ENCODE data around the gene SLC25A47. TPM values are rescaled to one million over a fixed set of nuclear protein-coding genes. Genes with fewer than 3 reads are reported as not detected.
"Not testable (repeated sequence)": the region's sequence is repeated elsewhere in the genome, so short reads cannot be mapped to it uniquely, and the experiment has no call there.

The SLC25A47 gene
- total RNA-seq, 2 donors from 2014 or later = not detected

GRCh38 chr14:100342195-100342594, 19.1 kb downstream of the SLC25A47 start:
- H3K27me3 ChIP-seq = no peaks in the 10 kb centered on the region
- intact Hi-C loops (cut with DNase I) = no loop called here
- peaks cover 0 to 7% of the 10 kb centered on the region in 2 donors for H3K36me3 ChIP-seq (replicated peaks in 1 of 2; ENCODE audit: insufficient read depth in 1 of 2, low read depth in 2 of 2)
- H3K4me3 ChIP-seq = no peak overlapping the region
- peak overlapping the region in 1 of 4 donors; percentile 83 for H3K27ac ChIP-seq
- TF ChIP-seq CTCF (IDR thresholded peaks at IDR 0.05) (no peak), POLR2A (IDR thresholded peaks at IDR 0.05) (no peak)
- H3K9me3 ChIP-seq = no peaks in the 10 kb centered on the region
- WGBS, 2 donors = 91 to 97% methylated on average over 11 of the region's 11 CpGs
- ATAC-seq (no peak), DNase-seq (no peak)
- peaks cover 15% of the 10 kb centered on the region for H3K4me1 ChIP-seq

- H3K36me3 ChIP-seq (replicated peaks in 1 of 2; ENCODE audit: insufficient read depth in 1 of 2, low read depth in 2 of 2); ATAC-seq; H3K27me3 ChIP-seq; DNase-seq; H3K27ac ChIP-seq; H3K9me3 ChIP-seq; intact Hi-C loops (cut with DNase I); H3K4me3 ChIP-seq: not testable (repeated sequence)
- peaks cover 15% of the 10 kb centered on the region for H3K4me1 ChIP-seq
- WGBS, 2 donors = 94 to 95% methylated on average over 12 of the region's 12 CpGs
These were observed 19.7 kb downstream of the SLC25A47 start for GRCh38 chr14:100342826-100343225.

GRCh38 chr14:100344657-100345056, 21.5 kb downstream of the SLC25A47 start:
- H3K9me3 ChIP-seq; intact Hi-C loops (cut with DNase I); H3K27ac ChIP-seq; DNase-seq; H3K4me3 ChIP-seq; H3K27me3 ChIP-seq; ATAC-seq: not testable (repeated sequence)
- H3K4me1 ChIP-seq = peaks cover 15% of the 10 kb centered on the region
- WGBS, 2 donors = no CpG with 5 or more reads among the region's 35 CpGs
- peaks cover 0 to 10% of the 10 kb centered on the region in 2 donors for H3K36me3 ChIP-seq (replicated peaks in 1 of 2; ENCODE audit: insufficient read depth in 1 of 2, low read depth in 2 of 2)

- no peak for DNase-seq
- peaks cover 0 to 13% of the 10 kb centered on the region in 2 donors for H3K36me3 ChIP-seq (replicated peaks in 1 of 2; ENCODE audit: insufficient read depth in 1 of 2, low read depth in 2 of 2)
- H3K4me1 ChIP-seq = peaks cover 15% of the 10 kb centered on the region
- intact Hi-C loops (cut with DNase I) = no loop called here
- no peaks in the 10 kb centered on the region for H3K27me3 ChIP-seq
- WGBS, 2 donors = 94 to 99% methylated on average over 17 of the region's 17 CpGs
- TF ChIP-seq CTCF (IDR thresholded peaks at IDR 0.05) (no peak), POLR2A (IDR thresholded peaks at IDR 0.05) (no peak)
- ATAC-seq = no peak
- no peak overlapping the region for H3K27ac ChIP-seq
- no peak overlapping the region for H3K4me3 ChIP-seq
- no peaks in the 10 kb centered on the region for H3K9me3 ChIP-seq
These were observed 22.6 kb downstream of the SLC25A47 start for GRCh38 chr14:100345711-100346110.

- Histone ChIP-seq H3K36me3 (replicated peaks in 1 of 2; ENCODE audit: insufficient read depth in 1 of 2, low read depth in 2 of 2) (peaks cover 0 to 18% of the 10 kb centered on the region in 2 donors), H3K27me3 (no peaks in the 10 kb centered on the region), H3K9me3 (no peaks in the 10 kb centered on the region), H3K4me1 (peaks cover 9% of the 10 kb centered on the region), H3K27ac (no peak overlapping the region), H3K4me3 (no peak overlapping the region)
- intact Hi-C loops (cut with DNase I) = no loop called here
- no peak for TF ChIP-seq POLR2A (IDR thresholded peaks at IDR 0.05)
- TF ChIP-seq CTCF (IDR thresholded peaks at IDR 0.05) = no peak
- ATAC-seq (no peak), DNase-seq (no peak)
- WGBS, 2 donors = 86 to 90% methylated on average over 12 of the region's 12 CpGs
These were observed 23.4 kb downstream of the SLC25A47 start for GRCh38 chr14:100346306-100347091.

All from body of pancreas (tissue), 4 donors.